AG04450 (cell line): ENCODE measurements around the gene SLC25A44. TPM values are rescaled to one million over a fixed set of nuclear protein-coding genes. Genes with fewer than 3 reads are reported as not detected.

Experiments
- CTCF ChIA-PET: fragments of 300-600, 350-600 bp; formaldehyde crosslinking; extraction: SDS; loops from one replicate; lab custom pipeline; 2022; ENCODE audit warnings: antibody characterized with exemption, inconsistent platforms; lab: Charles Lee
- POLR2A ChIA-PET: fragments of 350-600 bp; formaldehyde crosslinking; extraction: SDS; loops from one replicate; lab custom pipeline; 2021; ENCODE audit warnings: antibody characterized with exemption, inconsistent platforms; lab: Yijun Ruan, JAX
- DNase-seq: peaks from one replicate; pipeline ENCODE4 v3.0.0-alpha.2; 2011; ENCODE audit warnings: low read depth, low spot score
- H3K27ac ChIP-seq: one replicate; pipeline ENCODE4 v1.5.1; 2012; ENCODE audit warnings: low read depth, low read length, control low read depth
- H3K27me3 ChIP-seq: one replicate; pipeline ENCODE4 v1.6.0; 2012; ENCODE audit warnings: low read length; ENCODE audit not compliant: control insufficient read depth, insufficient read depth
- H3K4me3 ChIP-seq: 2 replicates; pipeline ENCODE4 v1.5.1; 2011; ENCODE audit warnings: mild to moderate bottlenecking, low read depth, low read length, control low read depth
- H3K9me3 ChIP-seq: 2 replicates; pipeline ENCODE4 v1.5.1; 2012; ENCODE audit warnings: low read length; ENCODE audit not compliant: control insufficient read depth, insufficient read depth
- polyA plus RNA-seq: library from polyadenylated mRNA; depleted of rRNA; stranded (reverse); fragments of >200 nt; gene quantifications from 2 replicates; pipeline ENCODE4 v1.2.3, GENCODE V29; 2011
- TF ChIP-seq, protein P1 (sequence below): IDR thresholded peaks from 2 replicates; pipeline ENCODE4 v1.5.1; 2011; ENCODE audit warnings: low read depth, low read length, control low read depth, inconsistent platforms

Gene SLC25A44
- polyA plus RNA-seq, 1 experiment: 24.1 TPM

GRCh38 chr1:156151093-156151688, 42.7 kb upstream of the SLC25A44 start:
- POLR2A ChIA-PET: interaction anchor here (0.7 to 1.3 kb wide), 4 partner anchors 10 to 66 kb away, joined by 3 to 4 read pairs (median 4); partner anchors contain the start of gene SLC25A44
- H3K9me3 ChIP-seq: no peaks in the 10 kb centered on the region
- CTCF ChIA-PET: interaction anchor here (0.8 to 1.6 kb wide), 7 partner anchors 20 to 168 kb away, joined by 3 to 13 read pairs (median 6); partner anchors contain the start of gene SLC25A44
- H3K27me3 ChIP-seq: peaks cover 13% of the 10 kb centered on the region
- DNase-seq: no peak
- H3K4me3 ChIP-seq: no peak overlapping the region
- TF ChIP-seq, protein P1, sequence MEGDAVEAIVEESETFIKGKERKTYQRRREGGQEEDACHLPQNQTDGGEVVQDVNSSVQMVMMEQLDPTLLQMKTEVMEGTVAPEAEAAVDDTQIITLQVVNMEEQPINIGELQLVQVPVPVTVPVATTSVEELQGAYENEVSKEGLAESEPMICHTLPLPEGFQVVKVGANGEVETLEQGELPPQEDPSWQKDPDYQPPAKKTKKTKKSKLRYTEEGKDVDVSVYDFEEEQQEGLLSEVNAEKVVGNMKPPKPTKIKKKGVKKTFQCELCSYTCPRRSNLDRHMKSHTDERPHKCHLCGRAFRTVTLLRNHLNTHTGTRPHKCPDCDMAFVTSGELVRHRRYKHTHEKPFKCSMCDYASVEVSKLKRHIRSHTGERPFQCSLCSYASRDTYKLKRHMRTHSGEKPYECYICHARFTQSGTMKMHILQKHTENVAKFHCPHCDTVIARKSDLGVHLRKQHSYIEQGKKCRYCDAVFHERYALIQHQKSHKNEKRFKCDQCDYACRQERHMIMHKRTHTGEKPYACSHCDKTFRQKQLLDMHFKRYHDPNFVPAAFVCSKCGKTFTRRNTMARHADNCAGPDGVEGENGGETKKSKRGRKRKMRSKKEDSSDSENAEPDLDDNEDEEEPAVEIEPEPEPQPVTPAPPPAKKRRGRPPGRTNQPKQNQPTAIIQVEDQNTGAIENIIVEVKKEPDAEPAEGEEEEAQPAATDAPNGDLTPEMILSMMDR: no peak
- no peak overlapping the region for H3K27ac ChIP-seq

GRCh38 chr1:156152628-156153027, 41.3 kb upstream of the SLC25A44 start:
- POLR2A ChIA-PET: no interaction called here
- Histone ChIP-seq H3K4me3 (no peak overlapping the region), H3K27me3 (peaks cover 13% of the 10 kb centered on the region), H3K27ac (no peak overlapping the region), H3K9me3 (no peaks in the 10 kb centered on the region)
- DNase-seq: no peak
- CTCF ChIA-PET: interaction anchor here (0.6 to 1.6 kb wide), 3 partner anchors 56 to 109 kb away, joined by 4 to 13 read pairs (median 6); no protein-coding TSS in a partner anchor
- TF ChIP-seq, protein P1: no peak

- no peak within 1 kb of the TSS for H3K27ac ChIP-seq
- H3K9me3 ChIP-seq: no peaks in the 10 kb centered on the region
- DNase-seq: no peak
- ChIA-PET POLR2A (no interaction called here), CTCF (no interaction called here)
- TF ChIP-seq, protein P1: no peak
- peaks cover 11% of the 10 kb centered on the region for H3K27me3 ChIP-seq
- no peak within 1 kb of the TSS for H3K4me3 ChIP-seq
Observed at GRCh38 chr1:156153362-156153761, 40.5 kb upstream of the SLC25A44 start, which contains the start of gene SEMA4A. Gene SEMA4A, plus strand, starts transcription at chr1:156153585. Its CDS starts 994 bp downstream, at chr1:156154579.

DNA sequence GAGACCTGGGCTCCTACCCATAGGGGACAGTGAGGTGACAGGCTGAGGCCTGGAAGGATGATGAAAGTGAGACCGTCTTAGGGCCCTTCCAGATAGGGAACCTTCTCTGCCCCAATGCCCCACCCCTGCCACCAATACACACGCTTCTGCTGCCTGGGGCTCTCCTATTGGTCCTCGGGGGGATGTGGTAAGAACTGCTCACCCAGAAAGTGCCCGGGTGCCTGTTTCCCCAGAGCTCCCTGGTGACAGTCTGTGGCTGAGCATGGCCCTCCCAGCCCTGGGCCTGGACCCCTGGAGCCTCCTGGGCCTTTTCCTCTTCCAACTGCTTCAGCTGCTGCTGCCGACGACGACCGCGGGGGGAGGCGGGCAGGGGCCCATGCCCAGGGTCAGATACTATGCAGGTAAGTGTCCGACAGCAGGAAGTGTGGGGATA, 39.6 kb upstream of the SLC25A44 start:
- H3K27ac ChIP-seq: no peak overlapping the region
- no peak for DNase-seq
- H3K27me3 ChIP-seq: peaks cover 9% of the 10 kb centered on the region
- ChIA-PET CTCF (interaction anchor here (1.1 kb wide), 1 partner anchor 71 kb away, joined by 3 read pairs; no protein-coding TSS in a partner anchor), POLR2A (interaction anchor here (0.9 kb wide), 1 partner anchor 59 kb away, joined by 3 read pairs; the partner anchor contains the start of gene PMF1)
- no peak overlapping the region for H3K4me3 ChIP-seq
- no peaks in the 10 kb centered on the region for H3K9me3 ChIP-seq
- TF ChIP-seq, protein P1: no peak
